Large intestine (tissue), 3 donors: ENCODE measurements around the gene PDLIM5. TPM values are rescaled to one million over a fixed set of nuclear protein-coding genes. Genes with fewer than 3 reads are reported as not detected.

Experiments used
- DNase-seq, 2 donors: peaks; one replicate each; pipeline versions ENCODE4 v3.0.0 to v3.0.0-alpha.2; 2013
- H3K27ac ChIP-seq: one replicate; pipeline ENCODE4 v1.5.1; 2013; ENCODE audit warnings: low read length
- H3K27me3 ChIP-seq: 2 replicates; pipeline ENCODE4 v1.6.1; 2013; ENCODE audit warnings: low read length; ENCODE audit not compliant: control insufficient read depth, insufficient read depth
- H3K36me3 ChIP-seq: 2 replicates; pipeline ENCODE4 v1.6.1; 2013; ENCODE audit warnings: low read length; ENCODE audit not compliant: control insufficient read depth, insufficient read depth
- H3K4me1 ChIP-seq: one replicate; pipeline ENCODE4 v1.6.1; 2013; ENCODE audit warnings: low read length; ENCODE audit not compliant: control insufficient read depth, insufficient read depth
- H3K4me3 ChIP-seq: one replicate; pipeline ENCODE4 v1.5.1; 2013; ENCODE audit warnings: low read length
- H3K9me3 ChIP-seq: one replicate; pipeline ENCODE4 v1.6.1; 2013; ENCODE audit warnings: mild to moderate bottlenecking, low read depth, low read length, moderate library complexity; ENCODE audit not compliant: control insufficient read depth
- WGBS: methylation state at CpG from one replicate; pipeline ENCODE4 v1.1.5; 2013; ENCODE audit warnings: low lambda C conversion rate; ENCODE audit not compliant: insufficient coverage; 5-methylcytosine and 5-hydroxymethylcytosine counted together
- polyA plus RNA-seq: library from polyadenylated mRNA; unstranded; fragments of 120-200 nt; gene quantifications from one replicate; pipeline ENCODE4 v1.2.1, GENCODE V29; 2013

PDLIM5 gene
- polyA plus RNA-seq, 1 donor: 108 TPM

GRCh38 chr4:94410678-94411206 lies 41.0 kb upstream of the PDLIM5 start:
- H3K4me1 ChIP-seq: no peaks in the 10 kb centered on the region
- H3K27me3 ChIP-seq: no peaks in the 10 kb centered on the region
- no peak for DNase-seq
- H3K36me3 ChIP-seq: no peaks in the 10 kb centered on the region
- H3K27ac ChIP-seq: no peak overlapping the region
- no peak overlapping the region for H3K4me3 ChIP-seq
- no peaks in the 10 kb centered on the region for H3K9me3 ChIP-seq
- WGBS: 100% methylated on average over 3 of the region's 10 CpGs

DNA sequence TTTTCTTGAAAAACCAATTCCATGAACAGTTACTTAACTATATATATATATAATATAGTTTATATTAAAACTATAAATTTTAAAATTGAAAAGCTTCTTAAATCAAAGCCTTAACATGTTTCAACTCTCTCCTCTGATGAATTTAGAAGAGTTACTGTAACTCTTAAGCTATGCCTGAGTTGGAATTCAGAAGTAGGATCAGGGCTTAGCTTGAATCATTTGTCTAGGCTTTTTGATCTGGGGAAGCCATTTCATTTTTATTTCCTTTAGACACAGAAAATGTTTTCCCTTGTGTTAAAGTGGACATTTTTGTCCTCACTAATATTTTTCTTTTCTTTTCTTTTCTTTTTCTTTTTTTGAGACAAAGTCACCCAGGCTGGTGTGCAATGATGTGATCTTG lies 40.4 kb upstream of the PDLIM5 start:
- no peaks in the 10 kb centered on the region for H3K36me3 ChIP-seq
- H3K4me1 ChIP-seq: no peaks in the 10 kb centered on the region
- DNase-seq: no peak
- no peaks in the 10 kb centered on the region for H3K27me3 ChIP-seq
- no peaks in the 10 kb centered on the region for H3K9me3 ChIP-seq
- H3K4me3 ChIP-seq: no peak overlapping the region
- H3K27ac ChIP-seq: no peak overlapping the region

DNA sequence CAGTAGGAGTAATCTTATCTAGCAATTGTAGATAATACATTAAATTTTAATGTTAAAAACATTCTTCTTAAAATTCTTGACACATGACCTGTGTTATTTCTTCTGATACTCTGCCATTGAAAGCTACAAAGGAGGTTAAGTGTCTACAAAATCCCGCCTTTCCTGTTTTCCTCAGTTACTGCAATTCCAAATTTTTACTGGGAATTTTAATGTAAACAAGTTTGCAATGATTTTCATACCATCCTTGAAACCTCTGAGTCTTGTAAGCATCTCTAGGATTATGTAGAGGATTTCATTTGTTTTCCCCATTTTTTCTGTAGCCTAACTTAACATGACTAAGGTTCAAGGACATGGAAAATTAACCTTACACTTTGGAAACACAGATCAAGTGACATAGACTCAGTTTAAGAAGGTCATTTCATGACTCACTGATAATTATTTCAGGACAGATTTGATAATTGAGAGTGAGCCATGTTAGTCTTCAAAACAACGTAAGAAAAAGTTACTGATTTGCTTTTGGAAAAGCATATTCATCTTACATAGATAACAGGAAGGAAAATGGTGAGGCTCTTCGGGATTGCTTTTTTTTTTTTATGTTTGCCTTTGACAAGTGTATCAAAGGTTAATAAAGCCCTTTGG lies 39.6 kb upstream of the PDLIM5 start:
- Histone ChIP-seq H3K27me3 (no peaks in the 10 kb centered on the region), H3K4me3 (no peak overlapping the region), H3K36me3 (no peaks in the 10 kb centered on the region), H3K4me1 (no peaks in the 10 kb centered on the region), H3K27ac (peak overlapping the region; percentile 2), H3K9me3 (peaks cover 4% of the 10 kb centered on the region)
- peak in 1 of 2 donors; percentile 54 for DNase-seq
- 50% methylated on average over 2 of the region's 3 CpGs for WGBS

- Histone ChIP-seq H3K4me3 (no peak overlapping the region), H3K27ac (peak overlapping the region; percentile 2), H3K27me3 (no peaks in the 10 kb centered on the region), H3K9me3 (peaks cover 4% of the 10 kb centered on the region), H3K36me3 (no peaks in the 10 kb centered on the region), H3K4me1 (no peaks in the 10 kb centered on the region)
- WGBS: 3% methylated on average over 6 of the region's 6 CpGs
- no peak for DNase-seq
Measured at GRCh38 chr4:94412658-94413038, 39.1 kb upstream of the PDLIM5 start.

DNA sequence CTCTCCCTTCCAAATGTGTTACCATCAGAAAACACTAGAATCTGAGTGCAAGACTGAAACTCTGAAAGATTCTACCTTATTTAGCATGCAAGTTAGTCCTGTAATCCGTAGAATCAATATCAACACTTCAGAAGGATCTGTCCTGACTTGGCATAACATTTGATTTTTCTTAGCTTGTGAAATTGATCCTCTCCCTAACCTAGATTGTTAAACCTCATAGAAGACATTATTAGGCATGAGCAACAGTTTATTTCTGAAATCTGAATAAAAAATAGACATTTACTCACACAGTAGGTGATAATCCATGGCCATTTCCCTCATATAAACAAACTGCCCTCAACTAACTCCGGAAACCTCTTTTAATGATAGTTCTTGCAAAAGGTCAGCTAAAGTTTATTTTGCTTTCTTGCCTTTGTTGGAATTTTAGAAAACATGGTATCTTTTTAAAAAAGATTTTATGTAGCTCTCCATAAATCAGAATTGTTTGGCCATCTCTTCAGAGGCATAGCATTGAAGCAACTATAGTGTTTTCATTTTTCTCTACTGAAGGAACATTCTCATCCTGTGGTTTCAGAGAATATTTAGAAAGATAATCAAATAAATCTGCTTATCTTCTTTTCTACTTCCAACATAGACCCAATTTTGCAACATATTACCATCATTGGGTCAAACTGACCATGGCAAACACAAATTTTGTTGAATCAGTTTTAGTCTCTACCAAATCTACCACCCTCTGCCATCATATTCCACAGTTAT lies 38.5 kb upstream of the PDLIM5 start:
- no peak overlapping the region for H3K4me3 ChIP-seq
- H3K36me3 ChIP-seq: no peaks in the 10 kb centered on the region
- no CpG with 5 or more reads among the region's 2 CpGs for WGBS
- DNase-seq: no peak
- peaks cover 4% of the 10 kb centered on the region for H3K9me3 ChIP-seq
- H3K27ac ChIP-seq: no peak overlapping the region
- no peaks in the 10 kb centered on the region for H3K27me3 ChIP-seq
- H3K4me1 ChIP-seq: no peaks in the 10 kb centered on the region

GRCh38 chr4:94414907-94415306 lies 36.8 kb upstream of the PDLIM5 start:
- Histone ChIP-seq H3K4me1 (peaks cover 4% of the 10 kb centered on the region), H3K27ac (no peak overlapping the region), H3K27me3 (no peaks in the 10 kb centered on the region), H3K36me3 (no peaks in the 10 kb centered on the region), H3K4me3 (no peak overlapping the region), H3K9me3 (peaks cover 4% of the 10 kb centered on the region)
- 100% methylated on average over 1 of the region's 1 CpG for WGBS
- DNase-seq: no peak

DNA sequence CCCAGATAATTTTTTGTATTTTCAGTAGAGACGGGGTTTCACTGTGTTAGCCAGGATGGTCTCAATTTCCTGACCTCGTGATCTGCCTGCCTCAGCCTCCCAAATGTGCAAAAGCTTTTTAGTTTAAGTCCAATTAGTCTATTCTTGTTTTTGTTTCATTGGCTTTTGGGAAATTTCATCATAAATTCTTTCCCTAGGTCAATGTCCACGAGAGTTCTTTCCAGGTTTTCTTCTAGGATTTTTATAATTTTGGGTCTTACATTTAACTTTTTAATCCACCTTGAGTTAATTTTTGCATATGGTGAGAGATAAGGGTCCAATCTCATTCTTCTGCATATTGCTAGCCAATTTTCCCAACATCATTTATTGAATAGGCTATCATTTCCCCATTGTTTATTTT lies 36.3 kb upstream of the PDLIM5 start:
- Histone ChIP-seq H3K27ac (no peak overlapping the region), H3K27me3 (no peaks in the 10 kb centered on the region), H3K4me3 (no peak overlapping the region), H3K36me3 (no peaks in the 10 kb centered on the region), H3K4me1 (peaks cover 6% of the 10 kb centered on the region), H3K9me3 (peaks cover 4% of the 10 kb centered on the region)
- WGBS: 100% methylated on average over 1 of the region's 3 CpGs
- no peak for DNase-seq

GRCh38 chr4:94416335-94416734 lies 35.4 kb upstream of the PDLIM5 start:
- no peak for DNase-seq
- WGBS: 100% methylated on average over 1 of the region's 4 CpGs
- Histone ChIP-seq H3K27me3 (no peaks in the 10 kb centered on the region), H3K27ac (no peak overlapping the region), H3K9me3 (peaks cover 4% of the 10 kb centered on the region), H3K36me3 (no peaks in the 10 kb centered on the region), H3K4me3 (no peak overlapping the region), H3K4me1 (peaks cover 8% of the 10 kb centered on the region)

- Histone ChIP-seq H3K27me3 (no peaks in the 10 kb centered on the region), H3K4me3 (no peak overlapping the region), H3K4me1 (peaks cover 8% of the 10 kb centered on the region), H3K9me3 (peaks cover 4% of the 10 kb centered on the region), H3K27ac (no peak overlapping the region), H3K36me3 (no peaks in the 10 kb centered on the region)
- no peak for DNase-seq
- WGBS: no CpG with 5 or more reads among the region's 1 CpG
Measured at GRCh38 chr4:94416981-94417380, 34.8 kb upstream of the PDLIM5 start.

DNA sequence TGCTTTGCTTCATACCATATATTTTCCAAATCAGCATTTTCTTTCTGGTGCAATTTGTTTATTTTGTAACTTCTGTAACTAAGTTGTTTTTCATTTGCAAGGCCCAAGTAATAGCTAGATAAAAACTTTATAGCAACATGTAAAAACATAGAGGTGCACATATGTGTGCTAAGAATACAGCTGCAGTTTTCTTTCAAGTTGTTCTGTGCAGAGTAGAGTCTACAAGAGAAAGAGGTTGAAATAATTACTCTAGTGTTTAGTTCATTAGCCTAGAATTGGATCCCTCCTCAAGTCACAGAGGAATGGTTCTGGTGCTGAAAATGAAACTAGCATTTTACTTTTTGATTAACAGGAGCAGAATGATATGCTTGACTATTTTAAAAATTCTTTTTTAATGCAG lies 32.2 kb upstream of the PDLIM5 start:
- H3K4me1 ChIP-seq: peaks cover 8% of the 10 kb centered on the region
- H3K27ac ChIP-seq: peak overlapping the region; percentile 3
- DNase-seq: no peak
- no peak overlapping the region for H3K4me3 ChIP-seq
- no peaks in the 10 kb centered on the region for H3K27me3 ChIP-seq
- no peaks in the 10 kb centered on the region for H3K36me3 ChIP-seq
- peaks cover 4% of the 10 kb centered on the region for H3K9me3 ChIP-seq

GRCh38 chr4:94419956-94420355 lies 31.8 kb upstream of the PDLIM5 start:
- Histone ChIP-seq H3K9me3 (peaks cover 6% of the 10 kb centered on the region), H3K36me3 (no peaks in the 10 kb centered on the region), H3K27ac (peak overlapping the region; percentile 82), H3K27me3 (no peaks in the 10 kb centered on the region), H3K4me3 (no peak overlapping the region), H3K4me1 (peaks cover 8% of the 10 kb centered on the region)
- 0% methylated on average over 1 of the region's 3 CpGs for WGBS
- peak; percentile 71 to 89 for DNase-seq
